Measurements from ENCODE around the gene HOXB3. TPM values are rescaled to one million over a fixed set of nuclear protein-coding genes. Genes with fewer than 3 reads are reported as not detected.
A peak's percentile ranks its signal among the peaks of the same experiment; 100 is the strongest.
"Not testable (repeated sequence)": the region's sequence is repeated elsewhere in the genome, so short reads cannot be mapped to it uniquely, and the experiment has no call there.

The HOXB3 gene
- total RNA-seq, 2 experiments from 2014 or later, result 10.8 to 12.1 TPM

DNA sequence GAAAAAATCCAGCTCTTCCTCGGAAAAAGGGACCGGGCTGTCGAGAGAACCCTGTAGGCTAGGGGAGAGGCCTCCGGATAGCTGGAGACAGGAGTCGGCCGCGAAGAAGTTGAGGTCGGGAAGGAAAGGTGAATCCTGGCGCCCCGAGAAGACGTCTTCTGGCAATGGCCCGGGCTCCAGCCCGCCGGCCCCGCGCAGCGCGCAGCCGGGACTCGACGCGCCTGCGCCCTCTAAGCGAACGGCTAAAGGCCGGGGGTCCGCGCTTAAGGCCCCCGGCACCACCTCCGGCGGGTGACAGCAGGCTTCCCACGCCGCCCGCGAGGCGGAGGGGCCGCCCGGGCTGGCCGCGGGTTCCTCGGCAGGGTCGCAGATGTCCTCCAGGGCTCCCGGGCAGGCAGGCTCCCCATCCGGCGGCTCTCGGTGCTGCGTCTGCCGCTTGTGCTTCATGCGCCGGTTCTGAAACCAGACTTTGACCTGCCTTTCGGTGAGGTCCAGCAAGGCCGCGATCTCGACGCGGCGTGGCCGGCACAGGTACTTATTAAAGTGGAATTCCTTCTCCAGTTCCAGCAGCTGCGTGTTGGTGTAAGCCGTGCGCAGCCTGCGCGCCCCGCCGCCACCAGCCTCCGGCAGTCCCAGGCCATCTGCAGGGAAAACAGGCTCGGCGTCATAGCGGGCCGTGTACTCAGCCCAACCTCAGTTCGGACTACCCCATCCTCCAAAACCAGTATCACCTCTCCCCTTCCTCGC, 46.8 kb downstream of the HOXB3 start:
- Mint-ChIP-seq H3K4me3 (peak overlapping the region; percentile 89), H3K27ac (peak overlapping the region; percentile 95), H3K4me1 (peaks cover 55% of the 10 kb centered on the region), H3K27me3 (peaks cover 32% of the 10 kb centered on the region), H3K9me3 (no peaks in the 10 kb centered on the region), H3K36me3 (ENCODE audit: low read depth) (peaks cover 19% of the 10 kb centered on the region)
- ChIA-PET CTCF (interaction anchor here (1.0 to 4.6 kb wide), 5 partner anchors 32 to 191 kb away, joined by 3 to 24 read pairs (median 5); no protein-coding TSS in a partner anchor), POLR2A (interaction anchor here (0.6 to 2.4 kb wide), 8 partner anchors 12 to 135 kb away, joined by 3 to 15 read pairs (median 4); partner anchors contain the start of gene HOXB4)
- peak; percentile 69 for DNase-seq

DNA sequence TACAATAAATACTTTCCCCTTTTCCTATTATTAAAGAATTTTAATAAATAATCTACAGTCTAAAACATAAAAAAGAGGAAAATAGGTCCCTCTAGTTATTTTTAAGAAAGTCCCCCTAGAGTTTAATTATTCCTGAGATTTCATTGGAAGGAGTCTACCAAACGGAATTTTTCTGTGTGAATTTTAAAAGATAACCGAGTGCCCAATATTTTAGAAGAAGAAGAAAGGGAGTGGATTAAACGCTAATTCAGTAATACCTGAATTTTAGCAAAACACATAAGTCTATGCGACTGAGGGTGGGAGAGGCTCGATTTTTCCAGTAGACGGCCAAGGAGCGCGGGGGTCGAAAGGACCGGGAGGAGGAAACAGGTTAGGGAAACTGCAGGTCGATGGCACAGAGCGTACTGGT, 47.3 kb downstream of the HOXB3 start:
- H3K4me1 Mint-ChIP-seq, result peaks cover 49% of the 10 kb centered on the region

DNA sequence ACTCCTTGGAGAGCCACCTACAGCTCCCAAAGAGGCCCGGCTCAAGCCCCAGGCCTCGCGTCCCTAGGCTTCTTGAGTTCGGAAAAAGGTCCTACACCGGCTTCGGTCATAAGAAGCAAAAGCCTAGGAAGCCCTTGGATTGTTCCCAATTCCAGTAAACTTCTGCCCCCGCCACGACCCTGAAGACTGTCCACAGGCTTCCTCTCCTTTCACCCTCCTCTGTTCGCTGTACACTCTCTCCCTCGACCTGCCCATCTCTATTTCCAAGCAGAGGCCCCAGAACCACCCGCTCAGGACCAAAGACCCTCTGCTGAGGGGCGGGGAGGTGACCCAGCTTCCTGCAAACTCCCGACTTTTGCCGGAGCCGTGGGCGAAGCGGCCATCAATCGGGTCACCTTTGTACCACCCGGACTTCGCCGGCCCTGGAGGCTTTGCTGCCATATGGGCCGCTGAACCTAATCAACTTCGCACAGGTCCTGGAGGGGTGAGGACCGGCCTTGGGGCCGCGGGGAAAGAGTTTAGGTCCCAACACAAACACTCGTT, 47.9 kb downstream of the HOXB3 start:
- Mint-ChIP-seq H3K9me3 (no peaks in the 10 kb centered on the region), H3K36me3 (ENCODE audit: low read depth) (peaks cover 19% of the 10 kb centered on the region), H3K4me1 (peaks cover 44% of the 10 kb centered on the region), H3K27me3 (peaks cover 37% of the 10 kb centered on the region), H3K27ac (peak overlapping the region; percentile 92), H3K4me3 (peak overlapping the region; percentile 89)
- ChIA-PET CTCF (interaction anchor here (1.0 to 4.6 kb wide), 5 partner anchors 31 to 190 kb away, joined by 3 to 24 read pairs (median 5); no protein-coding TSS in a partner anchor), POLR2A (interaction anchor here (0.5 to 1.8 kb wide), 10 partner anchors 19 to 178 kb away, joined by 3 to 6 read pairs (median 3); no protein-coding TSS in a partner anchor)
- DNase-seq, result peak; percentile 32

More for the DNA sequence above, 47.3 kb downstream of the HOXB3 start:
- POLR2A ChIA-PET, result interaction anchor here (1.2 to 2.4 kb wide), 4 partner anchors 31 to 114 kb away, joined by 5 to 15 read pairs (median 8); no protein-coding TSS in a partner anchor
- Mint-ChIP-seq H3K36me3 (ENCODE audit: low read depth) (peaks cover 19% of the 10 kb centered on the region), H3K27me3 (peaks cover 32% of the 10 kb centered on the region), H3K9me3 (no peaks in the 10 kb centered on the region), H3K4me3 (peak overlapping the region; percentile 89), H3K27ac (peak overlapping the region; percentile 95)
- DNase-seq, result no peak
- CTCF ChIA-PET, result interaction anchor here (1.0 to 4.6 kb wide), 4 partner anchors 31 to 191 kb away, joined by 3 to 24 read pairs (median 5); no protein-coding TSS in a partner anchor

DNA sequence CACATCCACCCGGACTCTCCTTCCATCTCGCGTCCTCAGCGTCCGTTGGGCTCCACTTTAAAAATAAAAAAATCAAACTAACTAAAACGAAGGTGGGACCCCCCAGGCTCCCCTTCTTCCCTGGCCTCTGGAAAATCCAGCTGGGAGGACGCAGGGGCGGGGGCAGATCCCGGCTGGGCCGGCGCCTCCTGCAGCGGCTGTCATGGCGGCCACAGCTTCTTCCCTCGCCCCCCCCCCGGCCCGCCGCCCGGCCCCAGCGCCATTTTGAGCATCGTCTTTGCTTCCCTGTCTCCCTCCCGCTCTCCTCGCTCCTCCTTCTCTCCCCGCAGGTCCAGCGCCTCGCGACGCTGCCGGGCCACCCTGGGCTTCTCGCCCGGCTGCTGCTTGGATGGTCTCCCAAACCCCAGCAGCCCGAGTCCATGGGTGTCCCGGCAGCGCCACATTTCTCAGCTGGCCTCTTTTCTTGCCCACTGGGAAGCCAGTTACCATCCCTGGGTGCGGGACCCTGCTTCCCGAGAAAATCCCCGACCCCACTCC, 48.4 kb downstream of the HOXB3 start:
- peaks cover 38% of the 10 kb centered on the region for H3K27me3 Mint-ChIP-seq
- peak overlapping the region; percentile 89 for H3K4me3 Mint-ChIP-seq
- peaks cover 19% of the 10 kb centered on the region for H3K36me3 Mint-ChIP-seq (ENCODE audit: low read depth)
- H3K4me1 Mint-ChIP-seq, result peaks cover 40% of the 10 kb centered on the region
- peak; percentile 47 for DNase-seq
- H3K9me3 Mint-ChIP-seq, result no peaks in the 10 kb centered on the region
- ChIA-PET POLR2A (interaction anchor here (0.5 to 1.8 kb wide), 12 partner anchors 20 to 178 kb away, joined by 3 to 6 read pairs (median 4); no protein-coding TSS in a partner anchor), CTCF (interaction anchor here (1.8 to 4.6 kb wide), 3 partner anchors 30 to 190 kb away, joined by 5 to 24 read pairs (median 7); no protein-coding TSS in a partner anchor)
- H3K27ac Mint-ChIP-seq, result peak overlapping the region; percentile 92

DNA sequence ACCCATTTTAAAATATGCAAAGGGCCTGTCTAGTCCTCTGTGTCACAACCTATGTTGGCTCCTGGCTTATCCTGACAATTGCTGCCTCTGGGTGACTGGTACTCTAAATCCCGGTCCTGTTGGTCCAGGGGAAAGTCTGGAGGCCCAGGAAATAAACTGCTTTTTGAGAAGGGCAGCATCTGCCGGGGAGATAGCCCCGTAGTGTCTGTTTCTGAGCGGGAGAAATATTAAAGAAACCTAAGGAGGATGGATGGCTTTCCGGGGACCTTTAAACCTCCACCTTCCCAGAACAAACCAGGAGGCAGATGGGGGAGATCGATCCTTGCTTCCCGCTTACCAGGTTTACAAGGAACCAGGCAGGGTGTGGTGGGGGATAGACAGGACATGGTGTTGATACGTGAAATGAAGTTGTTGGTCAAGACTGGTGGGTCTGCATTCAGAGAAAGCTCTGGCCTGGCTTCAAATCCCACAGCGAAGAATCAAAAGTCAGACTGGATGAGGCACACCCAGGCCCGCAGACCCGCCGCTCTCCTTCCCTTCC, 48.9 kb downstream of the HOXB3 start:
- Mint-ChIP-seq H3K36me3 (ENCODE audit: low read depth) (peaks cover 19% of the 10 kb centered on the region), H3K9me3 (no peaks in the 10 kb centered on the region), H3K4me1 (peaks cover 35% of the 10 kb centered on the region), H3K27me3 (peaks cover 38% of the 10 kb centered on the region), H3K4me3 (peak overlapping the region; percentile 89), H3K27ac (peak overlapping the region; percentile 92)
- POLR2A ChIA-PET, result interaction anchor here (0.7 to 2.4 kb wide), 12 partner anchors 8 to 177 kb away, joined by 3 to 10 read pairs (median 4); no protein-coding TSS in a partner anchor
- CTCF ChIA-PET, result interaction anchor here (1.5 to 4.6 kb wide), 3 partner anchors 30 to 48 kb away, joined by 4 to 24 read pairs (median 7); no protein-coding TSS in a partner anchor
- no peak for DNase-seq

DNA sequence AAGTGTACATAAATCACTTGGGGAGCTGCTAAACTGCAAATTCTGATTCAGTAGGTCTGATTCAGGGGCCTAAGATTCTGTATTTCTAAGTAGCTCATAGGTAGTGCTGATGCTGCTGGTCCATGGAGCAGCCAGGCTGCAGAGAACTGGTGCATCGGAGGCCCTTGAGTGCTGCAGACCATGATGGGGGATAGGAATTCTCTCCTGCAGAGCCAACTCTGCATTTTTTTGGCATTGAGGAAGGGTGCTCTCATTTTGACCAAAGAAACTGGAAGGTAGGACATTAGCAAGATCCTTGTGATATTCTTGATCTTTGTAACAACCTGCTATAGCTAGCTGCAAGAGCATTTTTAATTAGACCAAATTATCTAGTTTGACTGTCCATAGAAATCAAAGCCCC, 49.8 kb downstream of the HOXB3 start:
- H3K4me1 Mint-ChIP-seq, result peaks cover 27% of the 10 kb centered on the region
- peaks cover 19% of the 10 kb centered on the region for H3K36me3 Mint-ChIP-seq (ENCODE audit: low read depth)
- H3K9me3 Mint-ChIP-seq, result no peaks in the 10 kb centered on the region
- no peak for DNase-seq
- peaks cover 34% of the 10 kb centered on the region for H3K27me3 Mint-ChIP-seq
- no peak overlapping the region for H3K27ac Mint-ChIP-seq
- ChIA-PET CTCF (interaction anchor here (1.3 to 4.6 kb wide), 4 partner anchors 29 to 189 kb away, joined by 4 to 24 read pairs (median 7); no protein-coding TSS in a partner anchor), POLR2A (interaction anchor here (1.0 to 2.4 kb wide), 4 partner anchors 9 to 48 kb away, joined by 3 to 10 read pairs (median 4); no protein-coding TSS in a partner anchor)
- no peak overlapping the region for H3K4me3 Mint-ChIP-seq

DNA sequence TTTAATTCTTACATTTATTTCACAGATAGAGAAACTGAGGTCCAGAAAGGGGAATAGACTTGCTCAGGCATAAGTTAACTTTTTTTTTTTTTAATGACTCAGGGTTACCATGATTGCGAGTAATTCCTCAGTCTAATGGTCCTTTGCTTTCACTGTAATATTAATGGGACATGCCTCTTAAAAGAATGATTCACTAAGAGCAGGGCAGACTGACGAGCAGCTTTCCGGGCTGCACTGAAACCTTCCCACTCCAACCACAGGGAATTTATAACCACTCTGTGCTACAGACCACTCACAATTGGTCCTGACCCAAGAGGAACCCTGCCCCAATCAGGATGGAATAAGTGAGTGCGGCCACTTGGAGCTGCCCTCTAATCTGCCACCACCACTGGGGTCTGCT, 50.9 kb downstream of the HOXB3 start:
- peaks cover 32% of the 10 kb centered on the region for H3K27me3 Mint-ChIP-seq
- H3K9me3 Mint-ChIP-seq, result no peaks in the 10 kb centered on the region
- H3K4me3 Mint-ChIP-seq, result no peak overlapping the region
- peaks cover 19% of the 10 kb centered on the region for H3K36me3 Mint-ChIP-seq (ENCODE audit: low read depth)
- ChIA-PET CTCF (interaction anchor here (0.7 to 4.6 kb wide), 4 partner anchors 46 to 408 kb away, joined by 3 to 24 read pairs (median 5); no protein-coding TSS in a partner anchor), POLR2A (interaction anchor here (2.4 kb wide), 1 partner anchor 46 kb away, joined by 10 read pairs; no protein-coding TSS in a partner anchor)
- DNase-seq, result no peak
- H3K27ac Mint-ChIP-seq, result no peak overlapping the region
- peaks cover 23% of the 10 kb centered on the region for H3K4me1 Mint-ChIP-seq

DNA sequence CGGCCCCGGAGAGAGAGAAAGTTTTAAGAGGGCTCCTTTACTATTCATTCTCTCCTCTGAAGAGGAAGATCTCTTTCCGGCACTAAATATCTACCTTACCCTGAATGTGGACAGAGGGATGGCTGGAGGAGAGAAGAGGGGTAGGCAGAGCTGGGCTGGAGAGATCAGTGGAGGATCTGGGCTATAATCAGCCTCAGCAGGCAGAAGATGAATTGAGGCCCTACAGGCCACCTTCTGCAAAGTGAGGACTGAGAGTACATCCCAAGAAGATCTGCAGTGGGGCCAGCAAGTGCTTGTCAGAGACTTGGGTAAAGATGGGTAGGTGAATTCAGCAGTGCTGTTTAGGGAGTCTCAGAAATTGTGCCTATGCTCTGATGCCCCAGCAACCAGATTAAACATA, 52.7 kb downstream of the HOXB3 start:
- no peak overlapping the region for H3K4me3 Mint-ChIP-seq
- peaks cover 18% of the 10 kb centered on the region for H3K4me1 Mint-ChIP-seq
- H3K9me3 Mint-ChIP-seq, result no peaks in the 10 kb centered on the region
- no peak for DNase-seq
- peaks cover 25% of the 10 kb centered on the region for H3K27me3 Mint-ChIP-seq
- peaks cover 9% of the 10 kb centered on the region for H3K36me3 Mint-ChIP-seq (ENCODE audit: low read depth)
- ChIA-PET CTCF (interaction anchor here (0.6 kb wide), 1 partner anchor 26 kb away, joined by 3 read pairs; no protein-coding TSS in a partner anchor), POLR2A (no interaction called here)
- H3K27ac Mint-ChIP-seq, result no peak overlapping the region

DNA sequence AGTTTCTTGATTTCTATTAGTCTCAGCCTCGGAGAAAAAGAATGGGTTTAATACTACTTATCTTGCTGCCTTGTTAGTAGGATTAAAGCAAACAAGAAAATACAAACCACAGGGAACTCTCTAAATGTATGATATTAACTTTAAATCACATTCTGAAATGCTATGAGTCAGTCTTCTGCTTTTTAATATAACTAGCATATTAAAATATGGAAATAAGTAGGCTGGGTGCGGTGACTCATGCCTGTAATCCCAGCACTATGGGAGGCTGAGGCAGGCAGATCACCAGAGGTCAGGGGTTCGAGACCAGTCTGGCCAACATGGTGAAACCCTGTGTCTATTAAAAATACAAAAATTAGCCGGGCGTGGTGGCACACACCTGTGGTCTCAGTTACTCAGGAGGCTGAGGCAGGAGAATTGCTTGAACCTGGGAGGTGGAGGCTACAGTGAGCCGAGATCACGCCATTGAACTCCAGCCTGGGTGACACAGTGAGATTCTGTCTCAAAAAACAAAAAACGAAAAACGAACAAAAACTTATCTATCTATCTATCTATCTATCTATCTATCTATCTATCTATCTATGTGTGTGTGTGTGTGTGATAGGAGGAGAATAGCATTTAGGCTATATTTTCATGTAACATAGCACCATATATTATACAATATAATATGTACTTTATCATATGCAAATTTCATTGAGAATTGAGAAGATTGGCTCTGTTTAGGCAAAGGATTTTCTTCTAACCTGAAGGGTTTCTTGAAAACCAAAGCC, 54.1 kb downstream of the HOXB3 start:
- H3K9me3 Mint-ChIP-seq; H3K36me3 Mint-ChIP-seq (ENCODE audit: low read depth); H3K4me3 Mint-ChIP-seq; DNase-seq; H3K4me1 Mint-ChIP-seq; H3K27ac Mint-ChIP-seq: not testable (repeated sequence)
- peaks cover 24% of the 10 kb centered on the region for H3K27me3 Mint-ChIP-seq
- ChIA-PET POLR2A (interaction anchor here (0.6 kb wide), 1 partner anchor 73 kb away, joined by 4 read pairs; no protein-coding TSS in a partner anchor), CTCF (interaction anchor here (0.7 to 0.9 kb wide), 4 partner anchors 12 to 189 kb away, joined by 3 to 4 read pairs (median 4); no protein-coding TSS in a partner anchor)

DNA sequence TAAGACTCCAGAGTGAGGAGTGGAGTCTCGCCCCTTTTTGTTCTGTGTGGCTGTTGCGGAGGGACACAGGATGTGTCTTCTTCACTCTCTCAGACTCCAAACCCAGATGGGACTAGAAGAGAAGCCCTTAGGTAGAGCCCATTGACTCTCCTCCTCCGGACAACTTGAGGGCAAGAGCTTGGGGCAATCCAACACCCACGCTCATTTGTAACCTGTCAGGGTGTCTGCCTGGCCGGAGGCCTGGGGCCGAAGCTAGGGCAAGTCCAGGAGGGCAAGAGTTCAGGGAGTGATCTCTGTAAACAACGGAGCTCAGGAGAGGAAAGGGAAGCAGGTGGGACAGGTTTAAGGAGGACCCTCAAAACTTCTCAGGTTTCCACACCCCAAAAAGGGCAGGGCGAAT, 57.8 kb downstream of the HOXB3 start:
- H3K9me3 Mint-ChIP-seq, result no peaks in the 10 kb centered on the region
- no peak overlapping the region for H3K27ac Mint-ChIP-seq
- ChIA-PET POLR2A (interaction anchor here (1.1 to 1.3 kb wide), 2 partner anchors 16 to 27 kb away, joined by 3 read pairs; no protein-coding TSS in a partner anchor), CTCF (interaction anchor here (0.5 to 1.3 kb wide), 2 partner anchors 40 to 181 kb away, joined by 3 to 4 read pairs; no protein-coding TSS in a partner anchor)
- no peaks in the 10 kb centered on the region for H3K4me1 Mint-ChIP-seq
- peaks cover 20% of the 10 kb centered on the region for H3K27me3 Mint-ChIP-seq
- no peak for DNase-seq
- no peak overlapping the region for H3K4me3 Mint-ChIP-seq
- H3K36me3 Mint-ChIP-seq (ENCODE audit: low read depth), result no peaks in the 10 kb centered on the region

DNA sequence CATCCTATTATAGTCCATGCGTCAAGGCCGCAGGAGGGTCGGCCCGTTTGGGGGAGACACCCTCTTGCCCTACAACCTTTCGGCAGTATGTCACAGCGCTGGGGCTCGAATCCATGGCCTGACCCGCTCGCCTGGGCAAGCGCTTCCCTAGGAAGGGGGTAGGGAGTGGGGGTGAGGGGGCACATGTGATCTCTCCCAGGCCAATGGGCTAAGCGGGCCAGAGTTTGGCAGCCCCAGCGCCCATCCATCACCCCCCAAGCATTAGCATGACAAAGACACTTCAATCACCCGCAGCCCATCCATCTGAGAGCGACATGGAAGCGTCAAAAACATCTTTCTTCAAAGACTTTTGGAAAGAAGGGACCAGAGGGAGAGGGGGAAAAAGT, 59.2 kb downstream of the HOXB3 start, which contains the start of gene HOXB1:
HOXB1 (minus strand) TSS at position 125 of the 386 bp plus-strand sequence; CDS start at position 18, 107 bp downstream.
- H3K4me1 Mint-ChIP-seq, result no peaks in the 10 kb centered on the region
- DNase-seq, result no peak
- POLR2A ChIA-PET, result no interaction called here

More for the DNA sequence above, 59.2 kb downstream of the HOXB3 start, which contains the start of gene HOXB1:
- CTCF ChIA-PET, result no interaction called here
- no peaks in the 10 kb centered on the region for H3K36me3 Mint-ChIP-seq (ENCODE audit: low read depth)
- H3K4me3 Mint-ChIP-seq, result no peak within 1 kb of the TSS
- no peak within 1 kb of the TSS for H3K27ac Mint-ChIP-seq
- H3K27me3 Mint-ChIP-seq, result peaks cover 27% of the 10 kb centered on the region
- no peaks in the 10 kb centered on the region for H3K9me3 Mint-ChIP-seq
